A673 (cell line): ENCODE results near the gene CPA4. TPM values are rescaled to one million over a fixed set of nuclear protein-coding genes. Genes with fewer than 3 reads are reported as not detected.

Source experiments
- BruUV-seq: library from RNA; stranded (reverse); fragments of 400-500 nt; replicated peaks from 2 replicates; lab custom pipeline; 2021; lab: Mats Ljungman, UMichigan
- CTCF ChIA-PET: fragments of 300-600 bp; sonication (Branson Sonifier 250); formaldehyde crosslinking; loops from one replicate; lab custom pipeline; 2022; ENCODE audit warnings: antibody characterized with exemption; lab: Charles Lee
- POLR2A ChIA-PET: fragments of 300-600 bp; sonication (Branson Sonifier 250); formaldehyde crosslinking; loops from one replicate; lab custom pipeline; 2022; ENCODE audit warnings: antibody characterized with exemption; ENCODE audit not compliant: low non-redundant PET; lab: Charles Lee
- DNase-seq: peaks from one replicate; pipeline ENCODE4 v3.0.0-alpha.2; 2015; ENCODE audit warnings: low spot score
- H3K27ac ChIP-seq: fragments of 200-600 bp; sonication (generic); 2 replicates; pipeline ENCODE4 v1.5.1; 2016; ENCODE audit warnings: mixed run types, low read depth, mild to moderate bottlenecking, mixed read lengths, antibody characterized with exemption, low read length; ENCODE audit not compliant: poor library complexity, severe bottlenecking
- H3K27me3 ChIP-seq: fragments of 200-600 bp; sonication (generic); replicated peaks from 2 replicates; pipeline ENCODE4 v1.6.1; 2017; ENCODE audit warnings: mixed run types, low read depth, mild to moderate bottlenecking, mixed read lengths, antibody characterized with exemption, low read length; ENCODE audit not compliant: insufficient read depth, poor library complexity
- H3K36me3 ChIP-seq: fragments of 200-600 bp; sonication (generic); 2 replicates; pipeline ENCODE4 v1.6.1; 2016; ENCODE audit warnings: mixed run types, mild to moderate bottlenecking, mixed read lengths, antibody characterized with exemption, low read length; ENCODE audit not compliant: insufficient read depth, poor library complexity, severe bottlenecking
- H3K4me1 ChIP-seq: fragments of 200-600 bp; sonication (generic); 2 replicates; pipeline ENCODE4 v1.6.1; 2017; ENCODE audit warnings: mixed run types, mild to moderate bottlenecking, mixed read lengths, antibody characterized with exemption, low read length; ENCODE audit not compliant: insufficient read depth, poor library complexity, severe bottlenecking
- H3K4me3 ChIP-seq: fragments of 200-600 bp; sonication (generic); 2 replicates; pipeline ENCODE4 v1.5.1; 2016; ENCODE audit warnings: low read depth, mixed run types, mild to moderate bottlenecking, mixed read lengths, low read length; ENCODE audit not compliant: poor library complexity, severe bottlenecking
- H3K9me3 ChIP-seq: fragments of 200-600 bp; sonication (generic); 2 replicates; pipeline ENCODE4 v1.6.1; 2016; ENCODE audit warnings: mixed run types, low read depth, mild to moderate bottlenecking, mixed read lengths, antibody characterized with exemption, low read length; ENCODE audit not compliant: poor library complexity, severe bottlenecking
- EZH2 ChIP-seq: fragments of 200-600 bp; sonication (generic); IDR thresholded peaks from 2 replicates; pipeline ENCODE4 v1.6.1; 2017; ENCODE audit warnings: borderline replicate concordance, low read depth, mild to moderate bottlenecking, mixed read lengths, antibody characterized with exemption, low read length; ENCODE audit not compliant: poor library complexity, severe bottlenecking
- intact Hi-C: fragments of 100-400 bp; cut with micrococcal nuclease; formaldehyde crosslinking; loops from one replicate; pipeline ENCODE4 v1.10.0; 2022; ENCODE audit not compliant: unreplicated experiment
- total RNA-seq: library from RNA; stranded (reverse); gene quantifications from 2 replicates; pipeline ENCODE4 v1.2.3, GENCODE V29; 2021
- TF ChIP-seq, protein P1 (sequence below): fragments of 300-800, 200-600 bp; sonication (generic); conservative IDR thresholded peaks from 2 replicates; pipeline ENCODE4 v1.5.1; 2017; ENCODE audit warnings: low read depth, mild to moderate bottlenecking, antibody characterized with exemption, low read length, moderate library complexity, mixed read lengths

CPA4 gene
- total RNA-seq, 1 experiment from 2014 or later = not detected

DNA sequence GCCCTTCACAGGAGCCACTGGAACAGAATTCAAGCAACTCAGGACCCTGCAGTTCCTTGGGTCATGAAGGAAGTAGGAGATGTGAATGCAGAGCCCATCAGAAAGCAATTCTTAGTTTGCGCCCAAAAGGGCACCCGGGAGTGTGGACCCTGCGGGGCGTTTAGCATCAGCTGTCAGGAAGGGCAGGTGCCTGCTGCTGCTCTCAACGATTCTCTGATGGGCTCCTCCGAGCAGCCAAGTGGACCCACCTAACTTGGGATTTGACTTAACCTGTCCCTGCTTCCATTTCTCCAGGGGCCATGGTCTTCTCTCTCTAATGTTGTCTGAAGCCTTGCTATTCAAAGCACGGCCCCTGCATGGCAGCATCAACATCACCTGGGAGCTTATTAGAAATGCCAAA lies 68.7 kb downstream of the CPA4 start:
- no peak overlapping the region for H3K4me3 ChIP-seq
- H3K36me3 ChIP-seq = no peaks in the 10 kb centered on the region
- peaks cover 20% of the 10 kb centered on the region for H3K4me1 ChIP-seq
- no TSS peak for BruUV-seq
- ChIA-PET CTCF (no interaction called here), POLR2A (no interaction called here)
- TF ChIP-seq, protein P1, sequence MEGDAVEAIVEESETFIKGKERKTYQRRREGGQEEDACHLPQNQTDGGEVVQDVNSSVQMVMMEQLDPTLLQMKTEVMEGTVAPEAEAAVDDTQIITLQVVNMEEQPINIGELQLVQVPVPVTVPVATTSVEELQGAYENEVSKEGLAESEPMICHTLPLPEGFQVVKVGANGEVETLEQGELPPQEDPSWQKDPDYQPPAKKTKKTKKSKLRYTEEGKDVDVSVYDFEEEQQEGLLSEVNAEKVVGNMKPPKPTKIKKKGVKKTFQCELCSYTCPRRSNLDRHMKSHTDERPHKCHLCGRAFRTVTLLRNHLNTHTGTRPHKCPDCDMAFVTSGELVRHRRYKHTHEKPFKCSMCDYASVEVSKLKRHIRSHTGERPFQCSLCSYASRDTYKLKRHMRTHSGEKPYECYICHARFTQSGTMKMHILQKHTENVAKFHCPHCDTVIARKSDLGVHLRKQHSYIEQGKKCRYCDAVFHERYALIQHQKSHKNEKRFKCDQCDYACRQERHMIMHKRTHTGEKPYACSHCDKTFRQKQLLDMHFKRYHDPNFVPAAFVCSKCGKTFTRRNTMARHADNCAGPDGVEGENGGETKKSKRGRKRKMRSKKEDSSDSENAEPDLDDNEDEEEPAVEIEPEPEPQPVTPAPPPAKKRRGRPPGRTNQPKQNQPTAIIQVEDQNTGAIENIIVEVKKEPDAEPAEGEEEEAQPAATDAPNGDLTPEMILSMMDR = no peak
- no peak for TF ChIP-seq EZH2
- peaks cover 5% of the 10 kb centered on the region for H3K9me3 ChIP-seq
- H3K27me3 ChIP-seq = no peaks in the 10 kb centered on the region
- intact Hi-C loops = no loop called here
- H3K27ac ChIP-seq = no peak overlapping the region
- no peak for DNase-seq

DNA sequence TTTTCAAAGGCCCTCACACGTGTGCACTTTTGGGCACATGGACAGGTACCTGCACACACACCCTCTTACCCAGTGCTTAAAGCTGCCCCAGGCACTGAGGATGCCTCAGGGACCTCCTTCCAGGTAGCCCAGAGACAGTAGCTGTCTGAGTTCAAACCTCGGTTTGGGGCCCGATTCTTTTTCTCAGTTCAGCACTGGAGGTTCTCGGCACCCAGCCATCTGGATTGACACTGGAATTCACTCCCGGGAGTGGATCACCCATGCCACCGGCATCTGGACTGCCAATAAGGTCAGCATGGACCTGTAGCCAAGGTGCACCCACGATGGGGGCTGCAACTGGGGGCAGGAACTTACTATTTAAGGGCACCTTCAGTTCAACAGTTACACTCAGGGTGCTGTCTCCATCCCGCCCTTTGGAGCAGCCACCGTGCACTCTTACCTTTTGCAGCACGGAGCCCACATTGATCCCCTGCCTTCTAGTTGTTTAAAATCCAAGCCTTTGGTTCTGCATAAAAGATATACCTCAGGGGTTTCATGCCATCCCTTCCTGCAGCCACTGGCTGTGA lies 69.4 kb downstream of the CPA4 start:
- BruUV-seq = no TSS peak
- Histone ChIP-seq H3K4me3 (no peak overlapping the region), H3K27ac (no peak overlapping the region), H3K27me3 (no peaks in the 10 kb centered on the region), H3K9me3 (peaks cover 5% of the 10 kb centered on the region), H3K36me3 (no peaks in the 10 kb centered on the region), H3K4me1 (peaks cover 17% of the 10 kb centered on the region)
- no peak for TF ChIP-seq EZH2
- TF ChIP-seq, protein P1 = no peak
- DNase-seq = no peak
- CTCF ChIA-PET = no interaction called here
- intact Hi-C loops = no loop called here
- POLR2A ChIA-PET = no interaction called here

DNA sequence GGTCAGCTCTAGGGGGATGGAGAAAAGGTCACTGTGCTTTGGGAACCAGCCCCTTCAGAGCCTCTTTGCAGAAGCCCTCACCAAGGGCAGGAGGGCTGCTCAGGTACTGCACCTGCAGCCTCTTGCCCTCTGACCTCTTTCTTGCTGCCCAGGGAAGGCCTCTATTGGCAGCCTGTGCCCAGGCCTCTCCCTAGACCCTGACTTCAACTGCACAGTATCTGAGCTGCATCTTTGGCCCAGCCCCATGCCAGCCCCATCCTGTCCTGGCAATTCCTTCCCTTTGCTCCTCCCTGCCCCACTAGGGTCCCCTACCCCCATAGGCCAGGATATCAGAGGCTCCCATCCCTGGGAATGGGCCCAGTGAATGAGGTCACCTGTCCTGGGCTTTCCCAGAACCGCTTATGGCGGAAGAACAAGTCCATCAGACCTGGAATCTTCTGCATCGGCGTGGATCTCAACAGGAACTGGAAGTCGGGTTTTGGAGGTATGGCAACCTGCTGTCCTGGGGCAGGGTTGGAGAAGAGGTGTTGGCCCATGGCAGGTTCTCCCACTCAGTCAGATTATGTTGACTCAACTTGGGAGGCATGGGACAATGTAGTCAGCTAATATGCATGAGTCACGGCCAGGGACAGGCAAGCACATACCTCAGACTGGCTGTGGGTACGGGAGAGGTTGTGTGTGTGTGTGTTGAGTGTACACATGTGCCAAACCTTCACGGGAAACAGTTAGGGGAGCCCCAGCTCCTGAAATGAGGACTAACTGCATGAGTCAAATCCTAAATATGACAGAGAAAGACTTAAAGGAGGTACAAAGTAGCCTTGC lies 70.3 kb downstream of the CPA4 start:
- Histone ChIP-seq H3K9me3 (peaks cover 5% of the 10 kb centered on the region), H3K36me3 (no peaks in the 10 kb centered on the region), H3K27me3 (no peaks in the 10 kb centered on the region), H3K4me3 (no peak overlapping the region), H3K27ac (no peak overlapping the region), H3K4me1 (peaks cover 17% of the 10 kb centered on the region)
- POLR2A ChIA-PET = no interaction called here
- CTCF ChIA-PET = no interaction called here
- intact Hi-C loops = no loop called here
- TF ChIP-seq, protein P1 = no peak
- no peak for TF ChIP-seq EZH2
- no peak for DNase-seq
- no TSS peak for BruUV-seq
